Measurements from ENCODE around the gene TLE1.
"Not testable (repeated sequence)": the region's sequence is repeated elsewhere in the genome, so short reads cannot be mapped to it uniquely, and the experiment has no call there.

TLE1 gene

DNA sequence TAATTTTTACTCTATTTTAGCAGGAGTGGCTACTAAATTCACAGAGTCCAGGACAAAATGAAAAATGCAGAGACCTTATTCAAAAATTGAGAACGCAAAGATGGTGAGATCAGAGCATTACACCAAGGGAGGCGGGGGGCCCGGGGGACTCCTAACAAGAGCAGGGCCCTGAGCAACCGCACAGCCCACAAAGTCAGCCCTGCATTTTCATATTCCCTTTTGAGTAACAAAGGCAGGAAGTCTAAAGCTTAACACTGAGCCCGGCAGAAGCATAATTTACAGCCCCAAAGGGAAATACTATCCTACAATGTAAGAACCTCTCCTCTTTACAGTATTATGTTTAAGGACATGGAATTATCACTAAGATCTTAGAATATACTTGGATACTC, 69.4 kb downstream of the TLE1 start:
- no peak for DNase-seq

DNA sequence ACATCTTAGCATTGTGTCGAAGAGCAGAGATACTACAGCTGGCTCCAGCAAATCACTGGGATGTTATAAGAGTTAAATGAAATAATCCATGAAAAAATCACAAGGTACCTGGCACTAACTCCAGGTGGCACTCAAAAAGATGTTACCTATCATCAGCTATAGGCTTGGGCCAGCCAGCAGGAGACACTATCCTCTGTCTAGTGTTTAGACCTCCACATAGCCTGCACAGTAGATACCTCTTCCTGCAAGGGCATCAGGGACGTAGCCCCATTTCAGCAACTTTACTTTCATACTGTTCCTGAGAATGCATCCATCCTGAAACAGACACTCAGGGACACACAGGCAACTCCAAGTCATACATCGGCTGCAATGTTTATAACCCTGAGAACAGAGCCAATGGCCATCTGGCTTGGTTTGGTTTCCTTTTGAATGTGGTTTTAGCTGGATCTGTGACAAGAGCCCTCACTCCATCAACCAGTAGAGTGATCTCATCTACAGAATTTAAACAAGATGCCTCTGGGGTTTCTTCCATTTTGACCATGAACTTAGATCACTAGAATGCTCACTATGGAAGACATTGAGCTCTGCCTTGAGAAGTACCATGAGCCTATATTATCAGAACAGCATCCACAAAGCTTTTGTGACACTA, 69.9 kb downstream of the TLE1 start:
- no peak for DNase-seq

GRCh38 chr9:81618923-81619322, 70.4 kb downstream of the TLE1 start:
- no peak for DNase-seq

- DNase-seq: no peak
Observed at GRCh38 chr9:81616141-81616540, 73.2 kb downstream of the TLE1 start.

- no peak for DNase-seq
Observed at GRCh38 chr9:81614335-81614734, 75.0 kb downstream of the TLE1 start.

DNA sequence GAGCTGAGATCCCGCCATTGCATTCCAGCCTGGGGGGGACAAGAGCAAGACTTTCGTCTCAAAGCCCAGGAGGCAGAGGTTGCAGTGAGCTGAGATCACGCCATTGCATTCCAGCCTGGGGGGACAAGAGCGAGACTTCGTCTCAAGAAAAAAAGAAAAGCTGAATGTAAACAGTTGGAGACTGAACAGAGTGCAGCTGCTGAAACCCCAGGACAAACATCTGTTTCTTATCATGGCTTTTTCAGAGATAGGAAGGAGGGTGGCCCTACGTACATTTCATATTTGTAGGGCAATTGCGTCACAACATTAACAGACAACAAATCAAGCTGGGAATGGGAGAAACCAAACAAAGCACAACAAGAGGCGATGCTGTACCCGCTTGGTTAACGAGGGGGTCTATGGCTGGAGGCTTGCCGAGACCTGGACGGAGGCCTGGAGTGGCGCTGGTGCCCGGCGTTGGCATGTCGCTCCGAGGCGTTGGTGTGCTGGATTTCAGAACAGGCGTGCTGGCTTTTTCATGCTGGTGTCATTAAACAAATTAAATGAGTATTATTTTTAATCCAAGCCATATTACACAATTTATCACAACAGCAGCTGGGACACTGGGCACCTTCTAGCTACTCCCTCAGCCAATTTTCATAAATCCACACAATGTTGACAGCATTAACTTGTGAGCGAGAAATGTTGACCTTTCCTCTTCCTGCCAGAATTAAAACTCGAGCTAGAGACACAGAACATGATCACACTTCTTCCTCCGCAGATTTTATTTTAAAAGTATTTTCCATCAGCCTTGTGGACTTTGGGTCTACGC, 76.1 kb downstream of the TLE1 start:
- DNase-seq: no peak

DNA sequence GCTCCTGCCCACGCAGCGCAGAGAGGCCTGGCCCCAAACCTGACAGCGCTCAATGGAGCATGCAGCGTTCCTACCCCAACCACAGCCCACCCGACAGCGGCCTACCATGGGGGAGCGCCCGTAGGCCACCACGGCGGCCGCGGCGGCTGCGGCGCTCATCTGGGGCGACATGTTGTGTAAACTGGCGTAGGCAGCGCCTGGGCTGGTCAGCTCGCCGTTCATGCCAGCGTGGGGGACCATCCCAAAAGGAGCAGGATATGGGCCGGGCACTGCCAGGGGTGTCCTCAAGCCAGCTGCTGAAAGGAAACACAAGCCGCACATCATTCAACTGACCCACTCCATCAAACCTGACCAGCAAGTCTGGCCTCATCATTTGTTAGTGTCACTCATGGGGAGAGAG, 77.7 kb downstream of the TLE1 start:
- no peak for DNase-seq

DNA sequence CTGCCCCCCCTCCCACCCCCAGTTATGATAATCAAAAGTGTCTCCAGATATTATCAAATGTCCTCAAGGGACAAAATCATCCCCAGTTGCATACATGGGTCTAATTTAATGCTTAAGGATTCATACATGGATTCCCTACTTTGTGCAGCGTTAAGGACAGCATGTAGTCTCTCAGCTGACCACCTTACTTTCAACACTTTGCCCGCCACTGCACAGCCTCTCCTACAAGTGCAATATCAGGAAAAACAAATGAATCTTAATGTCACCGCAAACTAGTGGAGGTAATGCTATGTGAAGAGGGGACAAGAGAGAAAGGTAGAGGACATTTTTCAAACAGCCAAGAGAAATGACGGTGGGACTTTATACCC, 78.6 kb downstream of the TLE1 start:
- no peak for DNase-seq

DNA sequence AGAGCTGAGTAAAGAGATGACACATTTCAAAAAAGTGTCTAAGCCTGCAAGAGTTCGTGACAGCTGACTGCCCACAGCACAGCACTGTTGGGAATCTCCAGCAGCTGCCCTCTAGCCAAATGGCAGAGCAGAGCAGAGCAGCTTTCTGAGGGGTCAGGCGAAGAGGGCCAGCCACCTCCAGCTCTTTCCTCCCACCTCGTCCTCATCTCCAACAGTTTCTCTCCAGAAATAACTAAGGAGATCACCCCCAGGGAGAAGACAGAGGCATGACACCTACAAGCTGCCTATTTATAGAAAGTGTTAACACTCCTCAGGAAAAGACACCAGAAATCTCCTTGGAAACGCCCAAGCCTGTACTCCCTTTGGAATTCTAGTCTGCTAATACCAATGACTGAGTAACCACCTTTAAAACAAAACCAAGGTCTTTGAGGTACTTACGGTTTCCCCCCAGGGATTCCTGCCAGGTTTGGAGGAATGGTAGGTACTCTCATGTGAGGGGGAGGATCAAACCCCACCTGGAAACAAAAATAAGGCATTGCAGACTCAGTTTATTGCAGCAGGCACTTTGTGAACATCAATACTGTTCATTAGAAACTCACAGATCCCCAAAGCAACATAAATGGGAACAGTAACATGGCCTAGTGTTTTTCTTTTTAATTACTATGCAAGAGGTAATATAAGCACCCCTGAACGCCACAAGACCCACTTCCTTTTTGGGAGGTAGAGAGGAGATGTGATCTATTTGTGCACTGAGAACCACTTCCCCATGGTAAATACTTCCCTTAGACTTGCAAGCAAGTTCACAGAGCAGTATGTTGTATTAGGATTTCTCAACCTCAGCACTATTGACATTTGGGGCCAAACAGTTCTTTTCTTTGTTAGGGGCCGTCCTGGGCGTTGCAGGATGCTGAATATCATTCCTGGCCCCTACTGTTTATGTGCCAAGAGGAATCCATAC, 79.3 kb downstream of the TLE1 start:
- DNase-seq: no peak

- DNase-seq: no peak
Observed at GRCh38 chr9:81608289-81608657, 81.1 kb downstream of the TLE1 start.

DNA sequence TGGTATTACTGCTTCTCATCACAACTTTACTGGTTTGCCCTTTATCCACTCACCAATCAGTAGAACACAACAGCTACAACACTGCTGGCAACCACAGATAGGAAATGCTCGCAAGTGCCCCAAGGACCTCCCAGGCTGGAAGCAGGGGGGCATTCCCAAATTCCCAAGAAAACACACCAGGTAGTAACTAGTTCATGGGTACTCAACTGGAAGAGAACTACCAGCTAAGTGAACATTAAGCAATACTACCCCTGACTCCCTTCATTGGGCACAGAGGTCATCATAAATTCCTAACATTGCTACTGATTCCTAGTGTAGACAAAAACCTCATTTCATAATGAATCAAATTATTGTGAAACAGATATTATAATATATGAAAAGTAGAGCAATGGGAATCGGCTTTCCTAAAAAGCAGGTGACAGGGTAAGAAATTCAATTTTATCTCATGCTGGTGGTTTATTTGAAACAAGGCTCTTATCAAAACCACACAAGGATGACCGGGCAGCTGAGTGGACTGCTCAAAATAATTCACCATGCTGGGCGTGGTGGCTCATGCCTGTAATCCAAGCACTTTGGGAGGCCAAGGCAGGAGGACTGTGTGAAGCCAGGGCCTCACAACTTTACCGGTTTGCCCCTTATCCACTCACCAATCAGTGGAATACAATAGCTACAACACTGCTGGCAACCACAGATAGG, 81.6 kb downstream of the TLE1 start:
- no peak for DNase-seq

DNA sequence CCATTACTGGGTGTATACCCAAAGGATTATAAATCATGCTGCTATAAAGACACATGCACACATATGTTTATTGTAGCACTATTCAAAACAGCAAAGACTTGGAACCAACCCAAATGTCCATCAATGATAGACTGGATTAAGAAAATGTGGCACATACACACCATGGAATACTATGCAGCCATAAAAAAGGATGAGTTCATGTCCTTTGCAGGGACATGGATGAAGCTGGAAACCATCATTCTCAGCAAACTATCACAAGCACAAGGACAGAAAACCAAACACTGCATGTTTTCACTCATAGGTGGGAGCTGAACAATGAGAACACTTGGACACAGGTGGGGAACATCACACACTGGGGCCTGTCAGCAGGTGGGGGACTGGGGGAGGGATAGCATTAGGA, 83.1 kb downstream of the TLE1 start:
- DNase-seq: not testable (repeated sequence)

- DNase-seq: no peak
Observed at GRCh38 chr9:81605170-81605670, 84.1 kb downstream of the TLE1 start.

DNA sequence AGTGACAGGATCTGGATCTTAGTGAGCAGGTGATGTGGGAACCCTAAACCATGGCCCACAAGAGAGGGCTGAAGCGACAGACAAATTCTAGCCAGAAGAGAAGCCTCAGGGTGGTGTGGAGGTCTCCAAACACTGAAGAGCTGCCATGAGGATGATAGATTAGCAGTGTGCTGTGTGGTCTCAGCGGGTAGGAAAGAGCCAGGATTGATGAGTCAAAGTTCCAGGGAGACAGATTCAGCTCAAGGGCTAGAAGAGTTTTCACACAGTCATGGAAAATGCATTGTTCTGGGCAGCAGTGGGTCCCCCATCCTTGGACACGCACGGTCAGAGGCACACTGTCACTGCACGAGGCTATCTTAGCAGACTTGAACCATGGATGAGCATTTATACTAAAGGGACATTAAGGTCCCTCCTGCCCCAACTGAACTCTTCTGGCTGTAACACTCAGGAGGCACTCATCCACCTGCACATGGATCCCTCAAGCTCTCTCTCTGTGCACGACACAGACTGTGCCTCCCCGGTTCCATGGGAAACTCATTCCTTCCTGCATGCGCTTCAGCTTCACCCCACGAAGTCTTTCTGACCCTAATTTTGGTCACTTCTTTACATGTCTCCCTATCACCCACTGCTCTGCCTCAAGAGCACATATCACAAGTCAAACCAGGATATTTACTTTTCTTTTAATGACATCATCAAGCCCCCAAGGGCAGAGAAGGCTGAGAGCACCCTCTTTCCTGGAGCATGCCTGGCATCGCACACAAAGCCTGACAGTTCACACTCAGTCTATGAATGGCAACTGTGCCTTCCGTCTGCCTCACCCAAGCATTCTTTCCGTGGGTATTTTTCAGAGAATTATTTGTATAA, 84.8 kb downstream of the TLE1 start:
- no peak for DNase-seq

DNA sequence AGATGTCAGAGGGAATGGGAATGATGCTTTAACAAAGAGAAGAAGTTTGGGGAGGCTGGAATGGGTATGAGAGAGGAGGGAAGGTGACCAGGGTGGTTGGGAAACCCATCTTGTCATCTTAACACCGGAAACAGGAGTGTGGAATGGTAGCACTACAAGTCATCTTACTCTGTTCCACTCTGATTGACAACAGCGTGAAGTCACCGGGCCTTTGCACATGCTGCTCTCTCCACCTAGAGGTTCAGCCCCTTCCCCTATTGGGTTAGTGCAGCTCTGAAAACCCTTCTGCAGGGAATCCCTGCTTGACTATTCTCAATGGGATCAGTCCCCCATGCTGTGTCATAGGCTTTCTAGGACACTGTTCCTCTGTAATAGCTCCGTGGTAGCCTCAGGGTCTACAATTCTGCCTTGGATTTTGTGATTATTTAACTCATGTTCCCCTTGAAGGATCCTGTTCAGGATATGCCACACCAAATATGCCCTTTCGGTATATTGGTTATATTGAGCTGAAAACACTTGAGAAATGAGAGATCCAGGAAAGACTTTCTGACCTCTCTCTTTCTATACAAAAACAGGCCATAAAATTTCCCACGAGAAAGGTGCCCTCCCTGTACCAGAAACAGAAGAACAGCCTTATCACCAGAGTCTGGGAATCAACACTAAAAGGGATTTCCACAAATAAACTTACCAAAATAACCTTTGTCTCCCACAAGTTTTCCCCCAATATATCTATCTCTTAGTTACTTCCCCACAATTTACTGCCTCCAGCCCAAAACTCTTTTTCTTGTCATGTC, 86.3 kb downstream of the TLE1 start:
- no peak for DNase-seq

- DNase-seq: no peak
Observed at GRCh38 chr9:81601639-81602623, 87.4 kb downstream of the TLE1 start.

GRCh38 chr9:81600631-81601030, 88.7 kb downstream of the TLE1 start:
- DNase-seq: no peak

DNA sequence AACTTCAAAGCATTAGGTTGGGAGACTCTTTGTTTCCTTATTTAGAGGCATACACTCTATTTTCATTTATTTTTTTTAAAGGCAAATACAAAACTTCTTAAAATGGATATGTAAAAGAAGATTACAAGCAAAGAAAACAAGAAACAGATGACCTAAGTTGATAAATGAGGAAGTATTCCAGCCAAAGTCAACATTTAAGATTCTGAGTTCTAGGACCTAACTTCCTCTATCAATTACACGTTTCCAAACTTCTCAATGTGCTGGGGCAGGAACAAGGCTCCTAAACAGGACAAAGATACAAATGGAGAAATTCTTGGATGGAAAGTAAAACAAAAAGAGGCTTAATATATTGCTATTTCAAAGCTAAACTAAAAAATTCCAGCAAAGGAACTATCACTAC, 89.5 kb downstream of the TLE1 start:
- no peak for DNase-seq

DNA sequence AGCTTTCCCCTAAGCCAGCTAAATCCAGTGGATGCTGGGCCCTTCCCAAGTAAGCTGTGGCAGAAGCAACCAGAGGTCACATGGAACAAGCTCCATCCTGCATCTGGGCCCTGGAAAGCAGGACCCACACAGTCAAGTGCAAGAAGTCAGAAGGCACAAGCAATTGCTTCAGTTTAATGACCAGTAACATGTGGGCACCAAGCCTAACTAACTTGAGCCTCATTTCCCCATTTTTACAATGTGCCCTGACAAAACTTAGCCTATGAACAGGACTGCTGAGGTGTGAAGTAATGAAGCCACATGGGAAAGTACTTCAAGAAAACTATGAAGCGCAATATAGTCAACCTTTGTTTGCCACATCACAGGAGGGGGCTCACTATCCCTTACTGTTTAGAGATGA, 90.5 kb downstream of the TLE1 start:
- DNase-seq: no peak

GRCh38 chr9:81598123-81598497, 91.2 kb downstream of the TLE1 start:
- DNase-seq: no peak
